Esophagus muscularis mucosa (tissue), 3 donors: ENCODE results near the gene ATP10D.

Experiments
- POLR2A ChIP-seq: fragments of 450-650 bp; IDR thresholded peaks from one replicate; pipeline ENCODE4 v1.6.1; 2017; ENCODE audit warnings: antibody characterized with exemption, moderate library complexity, mild to moderate bottlenecking, low read depth
- POLR2AphosphoS5 ChIP-seq, 2 donors: sonication (generic); formaldehyde crosslinking; IDR thresholded peaks; one replicate each; pipeline ENCODE4 v1.6.1; 2017; ENCODE audit warnings: antibody characterized with exemption in 2 of 2
- TF ChIP-seq, protein P1 (sequence below), 3 experiments: fragments of 200-600 bp in 2 of 3; fragments of 450-650 bp in 1 of 3; sonication (generic) in 2 of 3; IDR thresholded peaks; one replicate each; pipeline ENCODE4 v1.5.1; 2017 to 2019; ENCODE audit warnings: antibody characterized with exemption in 3 of 3, mild to moderate bottlenecking in 2 of 3, moderate library complexity in 1 of 3

DNA sequence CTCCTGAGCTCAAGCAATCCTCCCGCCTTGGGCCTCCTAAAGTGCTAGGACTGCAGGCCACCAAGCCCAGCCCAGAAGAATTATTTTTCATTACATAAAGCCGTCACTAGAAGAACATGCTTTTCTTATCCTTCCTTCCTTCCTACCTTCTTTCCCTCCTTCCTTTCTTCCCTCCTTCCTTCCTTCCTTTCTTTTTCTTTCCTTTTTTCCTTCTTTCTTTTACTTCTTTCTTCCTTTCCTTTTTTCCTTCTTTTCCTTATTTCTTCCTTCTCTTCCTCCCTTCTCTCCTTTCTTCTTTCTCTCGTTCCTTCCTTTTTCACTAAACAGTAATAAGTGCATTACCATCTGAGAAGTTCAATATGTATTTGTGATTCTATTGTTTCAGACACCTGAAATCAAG lies 121.4 kb downstream of the ATP10D start:
- no peak for TF ChIP-seq POLR2AphosphoS5 (IDR thresholded peaks at IDR 0.05)
- TF ChIP-seq, protein P1, sequence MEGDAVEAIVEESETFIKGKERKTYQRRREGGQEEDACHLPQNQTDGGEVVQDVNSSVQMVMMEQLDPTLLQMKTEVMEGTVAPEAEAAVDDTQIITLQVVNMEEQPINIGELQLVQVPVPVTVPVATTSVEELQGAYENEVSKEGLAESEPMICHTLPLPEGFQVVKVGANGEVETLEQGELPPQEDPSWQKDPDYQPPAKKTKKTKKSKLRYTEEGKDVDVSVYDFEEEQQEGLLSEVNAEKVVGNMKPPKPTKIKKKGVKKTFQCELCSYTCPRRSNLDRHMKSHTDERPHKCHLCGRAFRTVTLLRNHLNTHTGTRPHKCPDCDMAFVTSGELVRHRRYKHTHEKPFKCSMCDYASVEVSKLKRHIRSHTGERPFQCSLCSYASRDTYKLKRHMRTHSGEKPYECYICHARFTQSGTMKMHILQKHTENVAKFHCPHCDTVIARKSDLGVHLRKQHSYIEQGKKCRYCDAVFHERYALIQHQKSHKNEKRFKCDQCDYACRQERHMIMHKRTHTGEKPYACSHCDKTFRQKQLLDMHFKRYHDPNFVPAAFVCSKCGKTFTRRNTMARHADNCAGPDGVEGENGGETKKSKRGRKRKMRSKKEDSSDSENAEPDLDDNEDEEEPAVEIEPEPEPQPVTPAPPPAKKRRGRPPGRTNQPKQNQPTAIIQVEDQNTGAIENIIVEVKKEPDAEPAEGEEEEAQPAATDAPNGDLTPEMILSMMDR (IDR thresholded peaks at IDR 0.05): no peak
- no peak for TF ChIP-seq POLR2A
